Nephron (organoid): ENCODE data around the gene FLVCR1.

Experiments used
- H3K27ac Mint-ChIP-seq, 3 experiments: 2 replicates each; pipeline ENCODE4 v1.8.0; 2020; ENCODE audit warnings: mixed read lengths in 3 of 3, mild to moderate bottlenecking in 2 of 3, moderate library complexity in 1 of 3
- H3K27me3 Mint-ChIP-seq: 2 replicates; pipeline ENCODE4 v1.8.0; 2021; ENCODE audit warnings: low read depth, mild to moderate bottlenecking, moderate library complexity, mixed read lengths
- H3K36me3 Mint-ChIP-seq: 2 replicates; pipeline ENCODE4 v1.8.0; 2020; ENCODE audit warnings: low read depth, mixed read lengths
- H3K4me1 Mint-ChIP-seq: 2 replicates; pipeline ENCODE4 v1.8.0; 2020; ENCODE audit warnings: mixed read lengths
- H3K4me3 Mint-ChIP-seq, 3 experiments: 2 replicates each; pipeline ENCODE4 v1.8.0; 2020; ENCODE audit warnings: mild to moderate bottlenecking in 3 of 3, mixed read lengths in 3 of 3, moderate library complexity in 2 of 3
- H3K9me3 Mint-ChIP-seq: 2 replicates; pipeline ENCODE4 v1.8.0; 2020; ENCODE audit warnings: mixed read lengths
- TF ChIP-seq, protein P1 (sequence below), 3 experiments: fragments of 200-600 bp; sonication (generic); IDR thresholded peaks; one replicate each; pipeline ENCODE4 v1.5.0; 2021; ENCODE audit warnings: antibody characterized with exemption in 3 of 3; ENCODE audit not compliant: unreplicated experiment in 3 of 3

FLVCR1 gene

DNA sequence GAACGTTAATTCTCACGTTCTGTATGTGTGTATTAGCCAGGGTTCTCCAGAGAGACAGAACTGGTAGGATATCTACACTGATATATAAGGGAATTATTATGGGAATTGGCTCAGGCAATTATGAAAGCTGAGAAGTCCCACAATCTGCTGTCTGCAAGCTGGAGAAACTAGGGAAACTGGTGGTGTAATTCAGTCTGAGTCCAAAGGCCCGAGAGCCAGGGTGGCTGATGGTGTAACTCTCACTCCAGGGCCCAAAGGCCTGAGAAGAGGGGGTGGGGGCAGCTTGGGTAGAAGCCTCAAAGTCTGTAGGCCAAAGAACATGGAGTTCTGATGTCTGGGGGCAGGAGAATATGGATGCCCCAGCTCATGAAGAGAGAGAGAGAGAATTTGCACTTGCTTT lies 79.0 kb downstream of the FLVCR1 start:
- H3K4me1 Mint-ChIP-seq: no peaks in the 10 kb centered on the region
- peaks cover 18% of the 10 kb centered on the region for H3K9me3 Mint-ChIP-seq
- no peaks in the 10 kb centered on the region for H3K27me3 Mint-ChIP-seq
- H3K36me3 Mint-ChIP-seq: no peaks in the 10 kb centered on the region
- H3K27ac Mint-ChIP-seq: no peak overlapping the region
- TF ChIP-seq, protein P1, sequence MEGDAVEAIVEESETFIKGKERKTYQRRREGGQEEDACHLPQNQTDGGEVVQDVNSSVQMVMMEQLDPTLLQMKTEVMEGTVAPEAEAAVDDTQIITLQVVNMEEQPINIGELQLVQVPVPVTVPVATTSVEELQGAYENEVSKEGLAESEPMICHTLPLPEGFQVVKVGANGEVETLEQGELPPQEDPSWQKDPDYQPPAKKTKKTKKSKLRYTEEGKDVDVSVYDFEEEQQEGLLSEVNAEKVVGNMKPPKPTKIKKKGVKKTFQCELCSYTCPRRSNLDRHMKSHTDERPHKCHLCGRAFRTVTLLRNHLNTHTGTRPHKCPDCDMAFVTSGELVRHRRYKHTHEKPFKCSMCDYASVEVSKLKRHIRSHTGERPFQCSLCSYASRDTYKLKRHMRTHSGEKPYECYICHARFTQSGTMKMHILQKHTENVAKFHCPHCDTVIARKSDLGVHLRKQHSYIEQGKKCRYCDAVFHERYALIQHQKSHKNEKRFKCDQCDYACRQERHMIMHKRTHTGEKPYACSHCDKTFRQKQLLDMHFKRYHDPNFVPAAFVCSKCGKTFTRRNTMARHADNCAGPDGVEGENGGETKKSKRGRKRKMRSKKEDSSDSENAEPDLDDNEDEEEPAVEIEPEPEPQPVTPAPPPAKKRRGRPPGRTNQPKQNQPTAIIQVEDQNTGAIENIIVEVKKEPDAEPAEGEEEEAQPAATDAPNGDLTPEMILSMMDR (IDR thresholded peaks at IDR 0.05; ENCODE audit: unreplicated experiment in 3 of 3): no peak
- no peak overlapping the region for H3K4me3 Mint-ChIP-seq

DNA sequence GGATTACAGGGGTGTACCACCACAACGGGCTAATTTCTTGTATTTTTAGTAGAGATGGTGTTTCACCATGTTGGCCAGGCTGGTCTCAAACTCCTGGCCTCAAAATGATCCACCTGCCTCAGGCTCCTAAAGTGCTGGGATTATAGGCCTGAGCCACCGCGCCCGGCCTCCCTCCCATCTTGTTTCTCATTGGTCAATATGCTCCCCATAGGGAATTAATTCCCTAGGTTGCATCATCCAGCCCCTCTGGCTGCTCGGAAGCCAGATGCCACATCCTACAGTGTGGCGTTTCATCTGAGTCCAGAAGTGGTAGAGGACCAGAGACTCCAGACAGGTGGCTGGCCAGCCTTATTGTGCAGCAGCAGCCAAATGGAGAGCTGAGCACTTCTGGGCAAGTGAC lies 80.8 kb downstream of the FLVCR1 start:
- Mint-ChIP-seq H3K27ac (no peak overlapping the region), H3K4me3 (no peak overlapping the region), H3K36me3 (no peaks in the 10 kb centered on the region), H3K27me3 (peaks cover 3% of the 10 kb centered on the region), H3K9me3 (peaks cover 18% of the 10 kb centered on the region), H3K4me1 (no peaks in the 10 kb centered on the region)
- TF ChIP-seq, protein P1 (IDR thresholded peaks at IDR 0.05; ENCODE audit: unreplicated experiment in 3 of 3): no peak

- Mint-ChIP-seq H3K9me3 (peaks cover 18% of the 10 kb centered on the region), H3K4me1 (peaks cover 13% of the 10 kb centered on the region), H3K36me3 (no peaks in the 10 kb centered on the region), H3K27me3 (peaks cover 3% of the 10 kb centered on the region), H3K27ac (no peak overlapping the region), H3K4me3 (no peak overlapping the region)
- TF ChIP-seq, protein P1 (IDR thresholded peaks at IDR 0.05; ENCODE audit: unreplicated experiment in 3 of 3): no peak
Observed at GRCh38 chr1:212941452-212941851, 83.4 kb downstream of the FLVCR1 start.

DNA sequence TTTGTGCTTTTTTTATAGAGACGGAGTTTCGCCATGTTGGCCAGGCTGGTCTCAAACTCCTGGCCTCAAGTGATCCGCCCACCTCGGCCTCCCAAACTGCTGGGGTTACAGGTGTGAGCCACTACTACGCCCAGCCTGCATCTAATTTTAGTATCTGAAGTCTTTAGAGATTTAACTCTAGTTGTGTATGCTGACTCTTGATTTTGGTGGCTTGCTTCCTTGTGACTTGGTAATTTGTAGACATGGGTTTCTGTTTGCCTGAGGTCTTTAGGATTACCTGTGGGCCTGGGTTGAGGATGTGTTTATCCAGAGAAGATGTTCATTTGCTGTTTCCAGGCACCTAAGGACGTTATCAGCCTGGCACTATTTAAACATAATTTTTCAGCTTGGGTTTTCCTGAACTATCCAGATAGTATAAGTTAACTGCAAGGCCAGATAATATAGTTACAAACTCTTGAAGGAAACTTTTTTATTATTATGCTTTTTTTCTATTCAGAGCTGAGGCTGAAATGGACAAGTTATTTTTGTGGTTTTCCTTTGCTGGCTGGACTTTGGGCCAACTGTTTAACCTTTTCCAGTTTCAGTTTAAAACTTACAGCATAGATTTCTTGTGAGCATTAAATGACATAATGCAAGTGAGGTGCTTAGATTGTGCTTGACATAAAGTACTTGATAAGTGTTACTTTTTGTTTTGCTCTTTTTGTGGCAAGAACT lies 84.8 kb downstream of the FLVCR1 start:
- Mint-ChIP-seq H3K27ac (no peak overlapping the region), H3K4me1 (peaks cover 13% of the 10 kb centered on the region), H3K27me3 (peaks cover 3% of the 10 kb centered on the region), H3K4me3 (no peak overlapping the region), H3K9me3 (peaks cover 18% of the 10 kb centered on the region), H3K36me3 (no peaks in the 10 kb centered on the region)
- TF ChIP-seq, protein P1 (IDR thresholded peaks at IDR 0.05; ENCODE audit: unreplicated experiment in 3 of 3): no peak

DNA sequence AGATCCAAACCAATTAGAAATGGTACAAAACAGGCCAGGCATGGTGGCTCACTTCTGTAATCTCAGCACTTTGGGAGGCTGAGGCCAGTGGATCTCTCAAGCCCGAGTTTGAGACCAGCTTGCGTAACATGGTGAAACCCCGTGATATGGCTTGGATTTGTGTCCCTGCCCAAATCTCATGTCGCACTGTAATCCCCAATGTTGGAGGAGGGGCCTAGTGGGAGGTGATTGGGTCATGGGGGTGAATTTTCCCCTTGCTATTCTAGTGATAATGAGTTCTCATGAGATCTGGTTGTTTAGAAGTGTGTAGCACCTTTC lies 85.3 kb downstream of the FLVCR1 start:
- TF ChIP-seq, protein P1 (IDR thresholded peaks at IDR 0.05; ENCODE audit: unreplicated experiment in 3 of 3): no peak
- Mint-ChIP-seq H3K36me3 (no peaks in the 10 kb centered on the region), H3K27ac (no peak overlapping the region), H3K4me1 (peaks cover 13% of the 10 kb centered on the region), H3K27me3 (peaks cover 3% of the 10 kb centered on the region), H3K9me3 (peaks cover 15% of the 10 kb centered on the region), H3K4me3 (no peak overlapping the region)

DNA sequence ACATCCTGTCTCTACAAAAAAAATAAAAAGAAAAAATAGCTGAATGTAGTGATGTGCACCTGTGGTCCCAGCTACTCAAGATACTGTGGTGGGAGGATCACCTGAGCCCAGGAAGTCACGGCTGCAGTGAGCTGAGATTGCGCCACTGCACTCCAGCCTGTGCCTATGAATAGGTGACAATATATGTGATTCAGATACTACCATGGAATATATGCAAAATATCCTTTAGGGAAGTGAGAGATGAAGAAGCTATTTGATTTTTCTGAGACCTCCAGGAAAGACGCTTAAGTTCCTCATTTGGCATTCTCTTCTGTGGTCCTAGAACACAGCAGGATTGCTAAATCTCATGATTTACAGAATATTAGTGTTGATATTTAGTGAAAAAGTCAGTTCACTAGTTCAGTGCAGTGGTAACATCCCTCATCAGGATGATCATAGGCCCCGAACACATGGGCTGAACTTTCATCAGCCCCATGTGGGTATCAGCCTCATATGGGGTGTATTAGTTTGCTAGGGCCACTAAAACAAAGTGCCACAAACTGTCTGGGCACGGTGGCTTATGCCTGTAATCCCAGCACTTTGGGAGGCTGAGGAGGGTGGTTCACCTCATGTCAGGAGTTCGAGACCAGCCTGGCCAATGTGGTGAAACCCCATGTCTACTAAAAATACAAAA lies 86.3 kb downstream of the FLVCR1 start:
- H3K27me3 Mint-ChIP-seq: peaks cover 3% of the 10 kb centered on the region
- H3K36me3 Mint-ChIP-seq: no peaks in the 10 kb centered on the region
- TF ChIP-seq, protein P1 (IDR thresholded peaks at IDR 0.05; ENCODE audit: unreplicated experiment in 3 of 3): no peak
- no peak overlapping the region for H3K27ac Mint-ChIP-seq
- H3K4me3 Mint-ChIP-seq: no peak overlapping the region
- peaks cover 15% of the 10 kb centered on the region for H3K4me1 Mint-ChIP-seq
- peaks cover 15% of the 10 kb centered on the region for H3K9me3 Mint-ChIP-seq
